LoVo (cell line): Measurements from ENCODE around the gene CORT.
"Not testable (repeated sequence)": the region's sequence is repeated elsewhere in the genome, so short reads cannot be mapped to it uniquely, and the experiment has no call there.

Source experiments
- DNase-seq: peaks from one replicate; pipeline ENCODE4 v3.0.0-alpha.2; 2016; ENCODE audit warnings: low spot score

The CORT gene

DNA sequence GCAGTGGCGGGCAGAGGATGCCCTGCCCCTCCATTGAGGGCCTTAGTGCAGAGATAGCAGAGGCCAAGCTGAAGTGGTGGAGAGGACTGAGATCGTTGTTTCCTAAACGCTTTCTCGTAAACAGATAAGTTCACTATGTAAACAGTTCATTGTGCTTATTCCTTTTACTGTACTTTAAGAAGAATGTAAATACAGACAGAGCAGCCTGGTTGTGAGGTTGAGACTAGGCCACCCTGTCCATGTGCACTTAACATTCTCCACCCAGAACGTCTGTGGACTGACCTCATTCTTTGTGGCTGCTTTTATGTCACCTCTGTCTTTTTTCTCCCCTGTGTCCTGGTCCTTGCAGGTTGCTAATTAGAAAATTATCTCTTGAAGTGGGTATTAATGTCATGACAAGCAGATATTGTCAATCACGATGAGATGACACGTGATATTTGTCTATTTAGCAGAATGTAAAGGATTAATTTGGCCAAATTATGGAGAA is 11.1 kb upstream of the CORT start:
- no peak for DNase-seq

DNA sequence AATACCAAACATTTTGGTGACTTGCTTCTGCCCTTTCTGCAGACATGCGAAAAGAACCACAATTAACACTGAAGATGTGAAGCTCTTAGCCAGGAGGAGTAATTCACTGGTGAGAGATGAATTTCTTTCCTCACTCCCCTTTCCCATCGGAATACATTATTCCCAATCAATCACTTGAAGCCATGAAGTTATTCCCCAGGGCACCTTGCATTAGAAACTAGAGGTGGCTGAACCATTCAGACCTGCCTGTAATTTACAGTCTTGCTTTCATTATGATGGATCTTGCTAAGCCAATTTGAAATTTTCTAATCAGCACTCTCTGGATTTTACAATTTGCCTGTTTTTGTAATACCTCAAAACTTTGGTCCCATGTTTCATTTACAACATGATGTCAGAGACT is 9.5 kb upstream of the CORT start:
- no peak for DNase-seq

DNA sequence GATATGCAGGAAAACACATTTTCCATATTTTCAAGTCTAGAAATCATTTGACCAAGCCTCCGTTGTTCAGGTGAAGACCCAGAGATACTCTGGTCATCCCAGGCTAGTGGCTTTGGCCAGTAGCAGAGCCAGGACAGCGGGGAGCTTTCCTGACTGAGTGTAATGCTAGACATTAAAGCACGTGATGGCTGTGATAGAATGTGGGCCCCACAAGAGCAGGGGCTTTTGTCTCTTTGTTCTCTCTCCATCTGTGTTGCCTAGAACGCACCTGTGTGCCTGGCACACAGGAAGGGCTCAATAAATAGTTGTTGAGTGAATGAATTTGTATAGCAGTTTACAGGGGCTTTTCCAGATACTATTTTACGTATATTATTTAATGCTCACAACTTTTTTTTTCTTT is 9.0 kb upstream of the CORT start:
- DNase-seq = no peak

- no peak for DNase-seq
These were observed 5.6 kb upstream of the CORT start for GRCh38 chr1:10444248-10444647.

DNA sequence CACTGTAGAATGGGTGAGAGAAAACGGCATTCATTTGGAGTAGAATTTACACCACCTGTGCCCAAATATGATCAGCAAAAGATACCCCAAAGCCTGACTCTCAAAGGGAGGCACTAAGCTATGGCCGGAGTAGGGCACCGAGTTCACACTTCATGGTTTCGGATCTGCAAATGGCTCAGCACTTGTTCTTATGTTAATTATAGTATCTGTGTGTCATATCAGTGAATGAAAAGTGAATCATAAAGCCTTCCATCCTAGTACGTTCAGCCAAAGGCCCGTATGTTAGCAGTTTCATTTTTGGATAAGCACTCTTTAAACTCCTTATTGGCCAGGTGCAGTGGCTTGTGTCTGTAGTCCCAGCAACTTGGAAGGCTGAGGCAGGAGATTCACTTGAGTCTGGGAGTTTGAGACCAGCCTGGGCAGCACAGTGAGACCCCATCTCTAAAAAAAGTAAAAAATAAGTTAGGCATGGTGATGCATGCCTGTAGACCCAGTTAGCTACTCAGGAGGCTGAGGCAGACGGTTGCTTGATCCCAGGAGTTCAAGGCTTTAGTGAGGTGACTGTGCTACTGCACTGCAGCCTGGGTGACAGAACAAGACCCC is 4.9 kb upstream of the CORT start:
- DNase-seq = no peak

DNA sequence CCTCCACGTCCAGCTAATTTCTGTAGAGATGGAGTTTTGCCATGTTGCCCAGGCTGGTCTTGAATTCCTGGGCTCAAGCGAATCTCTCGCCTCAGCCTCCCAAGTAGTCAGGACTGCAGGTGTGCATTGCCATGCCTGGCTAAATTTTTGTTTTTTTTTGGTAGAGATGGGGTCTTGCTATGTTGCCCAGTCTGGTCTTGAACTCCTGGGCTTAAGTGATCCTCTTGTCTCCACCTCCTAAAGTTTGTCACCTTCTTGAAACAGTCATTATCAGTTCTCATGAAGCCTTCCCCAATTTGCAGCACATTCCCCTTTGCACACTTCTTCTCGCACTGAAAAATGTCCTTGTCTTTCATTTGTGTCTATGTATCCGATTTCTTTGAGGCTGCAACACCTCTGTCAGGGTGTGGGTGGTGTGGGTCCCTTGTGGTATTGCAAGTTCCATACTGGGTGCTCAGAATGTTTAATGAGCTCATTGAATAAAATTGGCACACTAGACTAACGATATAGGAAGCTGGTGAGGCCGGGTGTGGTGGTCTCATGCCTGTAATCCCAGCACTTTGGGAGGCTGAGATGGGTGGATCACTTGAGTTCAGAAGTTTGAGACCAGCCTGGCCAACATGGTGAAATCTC is 2.9 kb upstream of the CORT start:
- no peak for DNase-seq

DNA sequence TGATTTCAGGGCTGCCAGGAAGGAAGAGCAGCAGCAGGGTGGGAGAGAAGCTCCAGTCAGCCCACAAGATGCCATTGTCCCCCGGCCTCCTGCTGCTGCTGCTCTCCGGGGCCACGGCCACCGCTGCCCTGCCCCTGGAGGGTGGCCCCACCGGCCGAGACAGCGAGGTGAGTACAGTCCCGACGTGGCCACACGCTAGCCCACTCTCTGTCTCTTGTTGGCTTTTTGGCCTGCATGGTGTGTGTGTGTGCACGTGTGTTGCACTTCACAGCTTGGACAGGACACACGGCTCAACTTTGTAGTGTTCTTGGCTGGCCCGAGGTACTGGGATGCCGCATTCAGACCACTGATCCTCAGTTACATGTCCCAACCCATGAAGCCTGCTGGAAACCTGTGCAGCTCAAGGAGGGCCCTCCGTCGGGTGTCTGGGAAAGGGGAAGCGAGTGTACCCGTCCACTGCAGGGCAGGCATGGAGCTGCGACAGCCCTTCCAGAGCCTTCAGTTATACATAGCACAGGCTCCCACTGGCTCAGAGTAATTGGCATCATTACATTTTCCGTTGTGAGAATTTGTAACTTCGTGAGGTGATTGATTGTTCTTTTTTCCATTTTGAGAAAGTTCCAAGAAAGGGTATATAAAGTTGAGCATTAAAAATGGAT is 454 bp downstream of the CORT start:
- DNase-seq = no peak

DNA sequence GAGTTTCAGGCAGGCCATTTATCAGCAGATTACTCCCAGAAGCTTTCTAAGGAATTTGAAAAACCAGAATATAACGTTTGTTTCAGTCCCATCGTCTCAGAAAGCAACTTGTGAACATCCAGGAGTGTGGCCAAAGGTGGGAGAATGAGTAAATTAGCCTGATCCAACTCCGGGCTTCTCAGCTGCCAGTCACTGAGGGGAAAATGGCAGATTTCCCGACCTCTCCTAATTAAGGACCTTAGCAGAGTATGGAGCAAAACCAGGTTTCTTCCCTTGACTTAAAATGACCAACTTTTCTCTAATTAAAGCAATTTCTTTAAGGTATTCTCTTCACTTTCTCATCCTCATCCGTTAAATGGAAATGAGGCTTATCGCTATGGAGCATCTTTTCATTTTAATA is 1.0 kb downstream of the CORT start:
- DNase-seq = no peak

DNA sequence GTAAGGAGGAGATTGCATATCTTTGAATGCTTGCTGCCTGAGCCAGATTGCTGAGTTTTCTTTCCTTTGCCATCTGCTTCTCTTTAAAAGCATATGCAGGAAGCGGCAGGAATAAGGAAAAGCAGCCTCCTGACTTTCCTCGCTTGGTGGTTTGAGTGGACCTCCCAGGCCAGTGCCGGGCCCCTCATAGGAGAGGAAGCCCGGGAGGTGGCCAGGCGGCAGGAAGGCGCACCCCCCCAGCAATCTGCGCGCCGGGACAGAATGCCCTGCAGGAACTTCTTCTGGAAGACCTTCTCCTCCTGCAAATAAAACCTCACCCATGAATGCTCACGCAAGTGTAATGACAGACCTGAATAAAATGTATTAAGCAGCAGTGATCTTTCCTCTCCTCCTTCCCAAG is 1.5 kb downstream of the CORT start:
- no peak for DNase-seq

GRCh38 chr1:10456048-10456447 is 6.2 kb downstream of the CORT start:
- DNase-seq = no peak

DNA sequence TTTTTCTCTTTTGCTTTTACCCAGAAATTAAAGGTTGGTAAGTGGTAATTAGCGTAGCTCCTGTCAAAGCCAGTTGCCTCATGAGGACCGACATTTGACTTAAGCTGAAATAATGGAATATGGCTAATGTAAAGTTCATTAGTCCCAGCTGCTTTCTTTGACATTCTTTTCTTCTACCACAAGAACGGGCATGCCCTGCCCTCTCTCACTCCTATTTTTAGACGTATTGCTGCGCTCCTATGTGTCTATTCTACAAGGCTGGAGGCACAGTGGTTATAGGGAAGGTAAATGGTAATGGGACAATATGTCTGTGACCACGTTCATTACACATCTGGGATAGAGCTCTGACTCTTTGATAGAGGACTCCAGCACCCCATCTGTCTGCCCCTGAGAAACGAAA is 6.8 kb downstream of the CORT start:
- DNase-seq = no peak

DNA sequence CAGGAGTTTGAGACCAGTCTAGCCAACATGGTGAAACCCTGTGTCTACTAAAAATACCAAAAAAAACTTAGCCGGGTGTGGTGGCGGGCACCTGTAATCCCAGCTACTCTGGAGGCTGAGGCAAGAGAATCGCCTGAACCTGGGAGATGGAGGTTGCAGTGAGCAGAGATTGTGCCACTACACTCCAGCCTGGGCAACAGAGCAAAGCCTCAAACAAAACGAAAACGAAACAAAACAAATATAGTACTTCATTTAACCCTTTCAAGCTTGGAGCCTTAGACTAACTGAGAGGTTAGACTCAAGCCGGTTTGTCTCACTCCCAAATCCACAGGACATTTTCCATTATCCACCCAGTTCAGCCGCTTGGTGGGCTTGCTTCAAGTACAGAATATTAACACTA is 7.6 kb downstream of the CORT start:
- not testable (repeated sequence) for DNase-seq

- DNase-seq = no peak
These were observed 8.0 kb downstream of the CORT start for GRCh38 chr1:10457875-10458274.

GRCh38 chr1:10459184-10459583 is 9.4 kb downstream of the CORT start:
- DNase-seq = peak; percentile 15

GRCh38 chr1:10467078-10467477 is 17.2 kb downstream of the CORT start:
- DNase-seq = no peak

GRCh38 chr1:10470043-10470442 is 20.2 kb downstream of the CORT start:
- no peak for DNase-seq

GRCh38 chr1:10471411-10472219 is 21.8 kb downstream of the CORT start:
- DNase-seq = no peak

DNA sequence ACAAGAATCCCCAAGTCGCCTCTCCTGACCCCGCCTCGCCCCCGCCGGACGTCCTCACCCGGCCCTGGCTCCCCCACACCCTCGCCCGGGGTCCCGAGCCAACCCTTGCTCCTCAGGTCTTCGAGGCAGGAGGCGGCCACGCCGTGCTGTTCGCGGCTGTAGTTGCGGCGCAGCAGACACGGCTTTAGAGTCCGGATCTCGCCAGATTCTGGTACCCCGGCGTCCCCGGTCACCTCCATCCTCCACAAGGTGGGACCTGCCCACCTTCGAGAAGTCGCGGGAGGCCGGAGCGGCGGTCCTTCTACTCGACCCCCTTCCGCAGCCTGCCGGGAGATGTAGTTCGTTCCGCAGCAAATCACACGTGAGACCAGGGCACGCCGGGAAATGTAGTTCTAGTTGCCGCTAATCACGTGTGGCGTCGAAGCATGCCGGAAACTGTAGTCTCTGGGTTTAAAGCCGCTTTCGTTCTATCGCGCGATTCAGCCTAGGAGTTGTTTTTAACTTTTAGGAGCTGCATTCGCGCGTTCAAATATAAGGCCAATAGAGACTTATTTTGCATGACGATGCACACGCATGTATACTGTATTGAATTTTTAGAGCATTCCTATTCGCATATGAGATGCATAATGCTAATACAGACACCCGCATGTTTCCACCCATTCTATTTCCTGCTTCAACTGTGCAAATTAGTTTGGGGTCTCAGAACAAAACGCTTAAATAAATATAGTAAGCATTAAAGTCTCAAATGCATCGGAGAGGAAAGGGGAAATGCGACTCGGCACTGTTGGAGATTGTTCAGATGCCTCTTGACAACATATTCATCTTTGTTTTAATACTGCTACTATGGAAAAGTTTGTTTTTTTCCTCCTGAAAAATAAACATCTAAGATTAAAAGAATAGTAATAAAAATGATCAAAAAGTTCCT is 22.7 kb downstream of the CORT start, which contains the start of gene DFFA:
DFFA (minus strand) TSS at position 310 of the 925 bp plus-strand sequence; CDS start at position 239, 71 bp downstream.
- DNase-seq = peak; percentile 97

GRCh38 chr1:10473145-10473765 is 23.4 kb downstream of the CORT start:
- DNase-seq = no peak

DNA sequence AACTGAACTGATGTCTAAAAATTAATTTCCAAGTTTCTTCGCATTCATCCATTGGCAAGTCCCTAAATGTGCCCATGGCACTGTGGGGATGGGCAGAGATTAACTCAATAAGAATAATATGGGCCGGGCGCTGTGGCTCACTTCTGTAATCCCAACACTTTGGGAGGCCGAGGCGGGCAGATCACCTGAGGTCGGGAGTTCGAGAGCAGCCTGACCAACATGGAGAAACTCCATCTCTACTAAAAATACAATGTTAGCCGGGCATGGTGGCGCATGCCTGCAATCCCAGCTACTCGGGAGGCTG is 24.4 kb downstream of the CORT start:
- DNase-seq = not testable (repeated sequence)
